Osteoblast (primary cell): ENCODE measurements around the gene ZCWPW1. TPM values are rescaled to one million over a fixed set of nuclear protein-coding genes. Genes with fewer than 3 reads are reported as not detected.
A peak's percentile ranks its signal among the peaks of the same experiment; 100 is the strongest.

ENCODE experiments used
- DNase-seq: peaks from one replicate; pipeline ENCODE4 v3.0.0; 2011; ENCODE audit warnings: low spot score, mixed read lengths; ENCODE audit not compliant: insufficient read length; ENCODE audit errors: missing footprints
- H2AFZ ChIP-seq: 2 replicates; pipeline ENCODE4 v1.6.0; 2011; ENCODE audit warnings: mild to moderate bottlenecking, low read length
- H3K27ac ChIP-seq: 2 replicates; pipeline ENCODE4 v1.5.1; 2011; ENCODE audit warnings: mild to moderate bottlenecking, low read depth, low read length, moderate library complexity
- H3K27me3 ChIP-seq: 2 replicates; pipeline ENCODE4 v1.6.0; 2012; ENCODE audit warnings: mild to moderate bottlenecking, control low read depth, inconsistent platforms, low read length, moderate library complexity; ENCODE audit not compliant: insufficient read depth
- H3K36me3 ChIP-seq: 2 replicates; pipeline ENCODE4 v1.5.1; 2011; ENCODE audit warnings: mild to moderate bottlenecking, low read length, control low read depth, moderate library complexity; ENCODE audit not compliant: insufficient read depth
- H3K4me1 ChIP-seq: 2 replicates; pipeline ENCODE4 v1.5.1; 2011; ENCODE audit warnings: mild to moderate bottlenecking, low read length, control low read depth, moderate library complexity; ENCODE audit not compliant: insufficient read depth
- H3K4me2 ChIP-seq: 2 replicates; pipeline ENCODE4 v1.6.0; 2011; ENCODE audit warnings: mild to moderate bottlenecking, low read length; ENCODE audit not compliant: insufficient read depth
- H3K4me3 ChIP-seq: fragments of 200-600 bp; sonication (generic); 3 replicates; pipeline ENCODE4 v1.5.1; 2012; ENCODE audit warnings: mild to moderate bottlenecking, low read length, inconsistent platforms; ENCODE audit not compliant: insufficient read depth
- H3K79me2 ChIP-seq: 2 replicates; pipeline ENCODE4 v1.6.0; 2012; ENCODE audit warnings: mild to moderate bottlenecking, low read length, control low read depth, inconsistent platforms; ENCODE audit not compliant: insufficient read depth
- H3K9me3 ChIP-seq: 2 replicates; pipeline ENCODE4 v1.5.1; 2011; ENCODE audit warnings: low read depth, low read length, control low read depth
- H4K20me1 ChIP-seq: 2 replicates; pipeline ENCODE4 v1.6.0; 2012; ENCODE audit warnings: mild to moderate bottlenecking, low read length, control low read depth; ENCODE audit not compliant: insufficient read depth
- total RNA-seq: library from RNA; depleted of rRNA; stranded (reverse); fragments of >200 nt; gene quantifications from 2 replicates; pipeline ENCODE4 v1.2.3, GENCODE V29; 2012
- TF ChIP-seq, protein P1 (sequence below): IDR thresholded peaks from 2 replicates; pipeline ENCODE4 v1.5.1; 2011; ENCODE audit warnings: mild to moderate bottlenecking, low read depth, low read length, moderate library complexity; ENCODE audit errors: extremely low read depth

The ZCWPW1 gene, protein sequence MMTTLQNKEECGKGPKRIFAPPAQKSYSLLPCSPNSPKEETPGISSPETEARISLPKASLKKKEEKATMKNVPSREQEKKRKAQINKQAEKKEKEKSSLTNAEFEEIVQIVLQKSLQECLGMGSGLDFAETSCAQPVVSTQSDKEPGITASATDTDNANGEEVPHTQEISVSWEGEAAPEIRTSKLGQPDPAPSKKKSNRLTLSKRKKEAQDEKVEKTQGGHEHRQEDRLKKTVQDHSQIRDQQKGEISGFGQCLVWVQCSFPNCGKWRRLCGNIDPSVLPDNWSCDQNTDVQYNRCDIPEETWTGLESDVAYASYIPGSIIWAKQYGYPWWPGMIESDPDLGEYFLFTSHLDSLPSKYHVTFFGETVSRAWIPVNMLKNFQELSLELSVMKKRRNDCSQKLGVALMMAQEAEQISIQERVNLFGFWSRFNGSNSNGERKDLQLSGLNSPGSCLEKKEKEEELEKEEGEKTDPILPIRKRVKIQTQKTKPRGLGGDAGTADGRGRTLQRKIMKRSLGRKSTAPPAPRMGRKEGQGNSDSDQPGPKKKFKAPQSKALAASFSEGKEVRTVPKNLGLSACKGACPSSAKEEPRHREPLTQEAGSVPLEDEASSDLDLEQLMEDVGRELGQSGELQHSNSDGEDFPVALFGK
- total RNA-seq: 2.2 and 2.4 TPM in 2 replicates

DNA sequence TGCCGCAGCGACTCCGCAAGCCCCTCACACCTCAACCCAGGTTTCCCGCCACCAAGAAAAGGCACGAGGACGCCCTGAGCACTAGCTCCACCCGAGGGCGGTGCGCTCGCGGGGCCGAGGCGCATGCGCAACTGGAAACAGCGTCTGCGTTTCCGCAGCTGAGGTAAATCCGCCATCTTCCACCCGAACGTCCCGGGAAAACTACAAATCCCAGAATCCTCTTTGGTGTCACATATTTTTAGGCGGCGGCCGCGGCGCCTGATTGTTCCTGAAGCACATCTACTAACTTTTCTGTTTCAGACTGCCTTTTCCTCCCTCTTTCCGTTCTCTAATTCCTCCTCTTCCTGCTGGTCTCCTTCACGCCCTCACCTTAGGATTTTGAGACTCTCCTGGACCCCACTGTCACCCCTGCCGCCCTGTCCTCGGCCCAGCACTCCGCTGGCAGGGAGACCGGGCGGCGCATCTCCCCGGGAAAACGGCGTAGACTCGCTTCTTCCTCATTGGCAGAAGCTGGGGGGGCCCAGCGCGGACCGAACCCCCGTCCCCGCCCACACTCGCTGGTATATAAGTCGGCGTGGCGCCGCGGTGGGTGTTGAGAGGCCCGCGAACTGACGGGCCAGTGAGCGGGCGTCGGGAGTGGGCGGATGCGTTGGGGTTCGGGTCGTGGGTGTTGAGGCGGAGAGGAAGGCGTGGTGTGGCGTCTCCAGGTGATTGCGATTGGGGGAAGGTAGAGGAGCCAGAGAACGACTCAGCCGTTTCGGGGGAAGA lies at the start of gene ZCWPW1:
Gene ZCWPW1 (minus strand): TSS at position 505 of the 768 bp plus-strand sequence. CDS start 8,054 bp downstream, outside the sequence.
- no peaks in the 10 kb centered on the region for H3K9me3 ChIP-seq
- H3K4me2 ChIP-seq: peak within 1 kb of the TSS; percentile 100
- H4K20me1 ChIP-seq: peaks cover 12% of the 10 kb centered on the region
- peak within 1 kb of the TSS; percentile 95 for H2AFZ ChIP-seq
- H3K27me3 ChIP-seq: no peaks in the 10 kb centered on the region
- peaks cover 11% of the 10 kb centered on the region for H3K4me1 ChIP-seq
- H3K4me3 ChIP-seq: peak within 1 kb of the TSS; percentile 82
- TF ChIP-seq, protein P1, sequence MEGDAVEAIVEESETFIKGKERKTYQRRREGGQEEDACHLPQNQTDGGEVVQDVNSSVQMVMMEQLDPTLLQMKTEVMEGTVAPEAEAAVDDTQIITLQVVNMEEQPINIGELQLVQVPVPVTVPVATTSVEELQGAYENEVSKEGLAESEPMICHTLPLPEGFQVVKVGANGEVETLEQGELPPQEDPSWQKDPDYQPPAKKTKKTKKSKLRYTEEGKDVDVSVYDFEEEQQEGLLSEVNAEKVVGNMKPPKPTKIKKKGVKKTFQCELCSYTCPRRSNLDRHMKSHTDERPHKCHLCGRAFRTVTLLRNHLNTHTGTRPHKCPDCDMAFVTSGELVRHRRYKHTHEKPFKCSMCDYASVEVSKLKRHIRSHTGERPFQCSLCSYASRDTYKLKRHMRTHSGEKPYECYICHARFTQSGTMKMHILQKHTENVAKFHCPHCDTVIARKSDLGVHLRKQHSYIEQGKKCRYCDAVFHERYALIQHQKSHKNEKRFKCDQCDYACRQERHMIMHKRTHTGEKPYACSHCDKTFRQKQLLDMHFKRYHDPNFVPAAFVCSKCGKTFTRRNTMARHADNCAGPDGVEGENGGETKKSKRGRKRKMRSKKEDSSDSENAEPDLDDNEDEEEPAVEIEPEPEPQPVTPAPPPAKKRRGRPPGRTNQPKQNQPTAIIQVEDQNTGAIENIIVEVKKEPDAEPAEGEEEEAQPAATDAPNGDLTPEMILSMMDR: no peak
- peak within 1 kb of the TSS; percentile 100 for H3K27ac ChIP-seq
- peak; percentile 99 for DNase-seq
- peaks cover 36% of the 10 kb centered on the region for H3K79me2 ChIP-seq
- H3K36me3 ChIP-seq: peaks cover 17% of the 10 kb centered on the region

DNA sequence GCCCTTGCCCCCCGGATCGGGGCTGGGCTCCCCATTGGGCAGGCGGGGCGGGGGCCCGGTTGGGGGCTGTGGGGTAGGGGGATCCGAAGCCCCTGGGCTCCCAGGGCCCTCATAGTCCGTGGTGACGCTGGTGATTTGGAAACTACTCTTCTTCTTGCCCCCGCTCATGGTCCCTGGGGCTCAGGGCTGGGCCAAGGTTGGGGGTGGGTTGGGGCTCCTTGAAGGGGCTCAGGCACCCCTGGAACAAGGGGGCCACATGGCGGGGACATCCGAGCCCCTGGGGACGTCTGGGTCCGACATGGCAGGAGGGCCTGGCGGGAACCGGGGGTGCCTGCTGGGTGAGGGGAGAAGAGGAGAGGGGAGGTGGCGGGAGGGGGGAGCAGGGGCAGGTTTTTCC lies 49.4 kb upstream of the ZCWPW1 start:
- peaks cover 54% of the 10 kb centered on the region for H3K79me2 ChIP-seq
- TF ChIP-seq, protein P1: no peak
- H3K36me3 ChIP-seq: peaks cover 12% of the 10 kb centered on the region
- no peak overlapping the region for H3K27ac ChIP-seq
- no peaks in the 10 kb centered on the region for H3K9me3 ChIP-seq
- peak overlapping the region; percentile 84 for H3K4me2 ChIP-seq
- peaks cover 25% of the 10 kb centered on the region for H3K4me1 ChIP-seq
- no peaks in the 10 kb centered on the region for H3K27me3 ChIP-seq
- H2AFZ ChIP-seq: no peak overlapping the region
- peak overlapping the region; percentile 94 for H3K4me3 ChIP-seq
- DNase-seq: peak; percentile 89
- H4K20me1 ChIP-seq: peaks cover 34% of the 10 kb centered on the region

DNA sequence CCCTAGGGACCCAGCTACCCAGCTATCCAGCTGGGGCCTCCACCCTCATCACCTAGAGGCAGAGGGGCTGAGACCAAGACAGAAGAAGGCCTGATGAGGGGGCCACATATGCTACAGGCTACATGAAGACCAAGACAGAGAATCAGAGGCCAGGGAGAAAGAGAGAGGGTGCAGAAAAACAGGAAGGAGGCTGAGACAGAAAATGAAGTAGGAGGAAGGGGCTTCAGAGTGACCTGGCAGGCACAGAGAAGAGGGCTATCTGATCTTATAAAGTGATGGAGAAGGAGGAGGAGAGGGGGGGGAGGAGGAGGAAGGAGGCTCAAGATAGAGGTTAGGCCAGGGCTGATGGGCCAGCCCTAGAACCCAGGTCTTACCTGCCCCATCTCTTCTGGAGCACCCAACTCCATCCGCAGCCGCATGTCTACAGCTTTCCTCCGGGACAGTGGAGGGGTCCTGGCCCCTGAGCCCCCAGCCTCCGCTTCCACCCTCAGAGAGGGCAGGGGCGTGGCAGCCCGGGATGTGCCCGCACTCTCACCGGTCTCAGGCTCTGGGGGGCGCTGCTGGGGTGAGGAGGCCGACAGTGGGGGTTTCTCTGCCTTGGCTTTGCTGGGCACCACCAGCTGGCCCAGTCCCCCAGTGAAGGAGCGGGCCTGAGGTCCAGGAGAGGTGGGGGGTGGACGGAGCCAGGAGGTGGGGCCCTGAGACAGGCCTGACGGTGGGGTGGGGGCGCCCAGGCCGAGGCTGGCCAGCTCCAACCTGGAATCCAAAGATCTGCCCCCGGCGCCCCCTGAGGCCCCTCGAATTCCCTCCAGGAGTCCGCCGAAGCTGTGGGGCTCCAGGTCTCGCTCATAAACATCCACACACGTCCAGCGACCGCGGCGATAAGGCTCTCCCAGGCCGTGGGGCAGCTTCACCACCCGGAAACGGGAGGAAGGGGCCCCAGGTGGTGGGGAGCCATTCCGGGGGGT lies 48.7 kb upstream of the ZCWPW1 start:
- H3K27ac ChIP-seq: peak overlapping the region; percentile 23

More for the DNA sequence above, 48.7 kb upstream of the ZCWPW1 start:
- H3K27me3 ChIP-seq: no peaks in the 10 kb centered on the region
- no peaks in the 10 kb centered on the region for H3K9me3 ChIP-seq
- TF ChIP-seq, protein P1: peak; percentile 37
- H3K4me3 ChIP-seq: peak overlapping the region; percentile 94
- peak; percentile 90 for DNase-seq
- H3K4me2 ChIP-seq: peak overlapping the region; percentile 84
- H3K79me2 ChIP-seq: peaks cover 54% of the 10 kb centered on the region
- H3K36me3 ChIP-seq: peaks cover 12% of the 10 kb centered on the region
- peaks cover 24% of the 10 kb centered on the region for H3K4me1 ChIP-seq
- H4K20me1 ChIP-seq: peaks cover 34% of the 10 kb centered on the region
- H2AFZ ChIP-seq: no peak overlapping the region
